Right renal pelvis (tissue), 4 donors: ENCODE results near the gene CEP41. TPM values are rescaled to one million over a fixed set of nuclear protein-coding genes. Genes with fewer than 3 reads are reported as not detected.

Source experiments
- DNase-seq, 4 donors: peaks; one replicate each; pipeline ENCODE4 v3.0.0-alpha.2; 2013; ENCODE audit warnings: low read depth in 4 of 4, low spot score in 3 of 4, missing footprints in 1 of 4
- polyA plus RNA-seq, 4 donors: library from polyadenylated mRNA; unstranded; fragments of 120-200 nt; gene quantifications; one replicate each; pipeline ENCODE4 v1.2.1, GENCODE V29; 2013; ENCODE audit not compliant: insufficient read length in 4 of 4

Gene CEP41, protein sequence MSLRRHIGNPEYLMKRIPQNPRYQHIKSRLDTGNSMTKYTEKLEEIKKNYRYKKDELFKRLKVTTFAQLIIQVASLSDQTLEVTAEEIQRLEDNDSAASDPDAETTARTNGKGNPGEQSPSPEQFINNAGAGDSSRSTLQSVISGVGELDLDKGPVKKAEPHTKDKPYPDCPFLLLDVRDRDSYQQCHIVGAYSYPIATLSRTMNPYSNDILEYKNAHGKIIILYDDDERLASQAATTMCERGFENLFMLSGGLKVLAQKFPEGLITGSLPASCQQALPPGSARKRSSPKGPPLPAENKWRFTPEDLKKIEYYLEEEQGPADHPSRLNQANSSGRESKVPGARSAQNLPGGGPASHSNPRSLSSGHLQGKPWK
- polyA plus RNA-seq: 10 to 100 TPM; 26.0 to 31.2 (median 28.4) TPM

- peak; percentile 97 to 99 (median 98) for DNase-seq
These were observed at the start of gene CEP41 for GRCh38 chr7:130440527-130441365. Gene CEP41, minus strand, starts transcription at chr7:130441016. Its CDS starts 50 bp downstream, at chr7:130440966.

- DNase-seq: no peak
These were observed 49.5 kb upstream of the CEP41 start for GRCh38 chr7:130490311-130490791.

DNA sequence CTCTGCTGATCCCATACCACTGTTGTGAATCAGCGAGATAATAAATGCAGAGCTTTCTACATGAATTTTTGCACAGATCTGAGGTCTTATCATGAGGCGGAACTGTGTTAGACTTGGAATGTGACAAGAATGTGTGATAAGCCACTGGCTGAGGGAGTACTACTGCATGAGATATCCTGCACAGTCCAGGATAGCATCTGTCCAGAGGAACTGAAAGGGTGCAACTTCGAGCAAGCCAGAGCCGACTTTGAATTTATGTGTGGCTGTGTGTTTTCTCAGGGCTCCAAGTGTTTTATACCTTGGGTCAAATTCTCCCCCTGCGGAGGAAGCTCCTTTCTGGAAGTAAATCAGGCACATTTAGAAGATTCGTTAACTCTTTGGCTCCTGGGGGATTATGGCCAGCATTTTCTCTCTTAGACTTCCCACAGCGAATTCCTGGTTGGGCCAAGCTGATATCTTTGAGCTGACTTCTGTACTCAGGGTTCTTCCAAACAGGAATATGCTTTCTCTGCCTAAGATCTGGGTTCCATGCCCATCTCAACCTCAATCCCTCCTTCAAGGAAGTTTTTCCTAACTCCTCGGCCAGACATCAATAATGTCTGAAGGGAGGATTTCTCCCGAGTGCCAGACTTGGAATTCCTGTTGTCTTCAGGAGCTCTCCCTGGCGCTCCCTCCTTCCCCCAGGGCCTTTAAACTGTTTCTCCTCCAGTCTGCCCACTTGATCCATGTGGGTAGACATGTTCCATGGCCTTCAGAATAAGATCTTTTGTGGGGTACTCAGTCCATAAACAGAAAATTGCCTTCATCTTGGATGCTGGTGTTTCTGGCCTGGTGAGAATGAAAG, 48.5 kb upstream of the CEP41 start:
- no peak for DNase-seq

- DNase-seq: no peak
These were observed 47.8 kb upstream of the CEP41 start for GRCh38 chr7:130488392-130489139.

DNA sequence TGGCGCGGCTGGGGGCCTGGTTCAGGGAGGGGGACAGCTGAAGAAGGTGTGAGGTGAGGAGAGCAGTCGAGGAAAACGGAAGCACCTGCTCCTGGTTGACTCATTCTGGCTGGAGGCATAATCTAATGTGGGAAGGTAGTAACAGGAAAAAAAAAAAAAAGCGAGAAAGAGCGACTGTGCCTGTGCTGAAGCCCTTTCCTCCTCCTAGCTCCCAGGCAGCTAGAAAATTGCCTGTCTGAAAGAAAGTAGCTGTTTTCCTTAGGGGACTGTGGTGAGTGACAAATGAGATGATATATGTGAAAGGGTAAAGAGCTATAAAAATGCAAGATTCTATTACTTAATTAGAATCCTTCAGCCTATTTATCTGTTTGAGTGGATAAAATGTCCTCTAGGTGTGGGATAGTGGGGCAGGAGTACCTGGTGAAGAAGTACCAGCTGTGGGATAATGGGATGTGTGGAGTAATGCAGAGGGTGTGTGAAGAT, 46.2 kb upstream of the CEP41 start:
- no peak for DNase-seq

GRCh38 chr7:130486114-130486953, 45.5 kb upstream of the CEP41 start:
- DNase-seq: no peak

GRCh38 chr7:130485734-130486113, 44.9 kb upstream of the CEP41 start:
- DNase-seq: no peak

GRCh38 chr7:130483031-130483430, 42.2 kb upstream of the CEP41 start:
- DNase-seq: no peak

DNA sequence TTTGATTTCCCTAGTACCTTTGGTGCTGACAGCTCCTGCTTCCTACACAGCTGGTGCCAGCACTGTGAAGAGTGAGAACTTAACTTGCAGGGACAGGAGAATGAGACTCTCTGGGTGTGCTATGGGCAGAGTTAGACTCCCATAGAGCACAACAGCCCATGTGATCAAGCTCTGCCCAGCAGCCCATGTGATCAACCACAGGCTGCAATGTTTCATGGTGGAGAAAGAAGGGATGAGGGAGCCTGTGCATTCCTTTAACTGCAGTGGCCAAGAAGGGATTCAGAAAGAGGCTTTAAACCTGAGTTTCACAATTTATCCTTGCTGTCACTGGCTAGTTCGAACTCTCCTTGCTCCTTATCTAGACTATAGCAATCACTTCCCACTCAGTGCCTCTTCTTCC, 41.1 kb upstream of the CEP41 start:
- no peak for DNase-seq

- no peak for DNase-seq
These were observed 39.0 kb upstream of the CEP41 start for GRCh38 chr7:130479716-130480400.

DNA sequence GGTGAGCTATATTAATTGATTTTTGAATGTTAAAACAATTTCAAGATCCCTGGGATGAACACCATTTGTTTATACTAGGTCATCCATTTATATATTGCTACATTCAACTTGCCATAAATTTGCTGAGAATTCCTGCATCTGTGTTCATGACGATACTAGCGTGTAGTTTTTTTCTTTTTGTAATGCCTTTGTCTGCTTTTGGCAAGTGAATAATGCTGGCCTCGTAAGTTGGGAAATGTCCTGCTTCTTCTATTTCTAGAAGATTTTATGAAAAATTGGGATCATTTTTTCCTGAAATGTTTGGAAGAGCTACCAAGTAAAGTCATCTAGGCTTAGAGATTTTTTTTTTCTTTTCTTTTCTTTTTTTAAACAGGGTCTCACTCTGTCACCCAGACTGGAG, 38.2 kb upstream of the CEP41 start:
- DNase-seq: no peak

- DNase-seq: no peak
These were observed 35.7 kb upstream of the CEP41 start for GRCh38 chr7:130476297-130477150.

- DNase-seq: no peak
These were observed 35.0 kb upstream of the CEP41 start for GRCh38 chr7:130475776-130476175.

- DNase-seq: no peak
These were observed 33.1 kb upstream of the CEP41 start for GRCh38 chr7:130473876-130474275.

DNA sequence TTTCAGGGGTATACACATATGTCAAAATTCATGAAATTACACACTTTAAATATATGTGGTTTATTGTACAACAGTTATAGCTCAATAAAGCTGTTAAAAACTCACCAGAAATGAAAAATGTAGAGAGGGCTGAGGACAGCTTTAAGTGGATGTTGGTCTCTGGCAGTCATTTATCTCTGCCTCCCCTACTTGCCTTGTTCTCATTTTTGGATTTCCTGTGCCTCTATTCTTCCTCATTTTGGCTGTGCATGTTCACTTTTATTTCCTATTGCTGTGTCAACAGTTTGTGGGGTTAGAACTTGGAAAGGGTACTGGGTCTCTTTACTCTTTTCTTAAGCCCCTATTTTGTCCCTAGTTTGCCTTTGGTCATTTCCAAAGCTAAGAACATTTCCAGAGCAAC, 32.5 kb upstream of the CEP41 start:
- DNase-seq: no peak

DNA sequence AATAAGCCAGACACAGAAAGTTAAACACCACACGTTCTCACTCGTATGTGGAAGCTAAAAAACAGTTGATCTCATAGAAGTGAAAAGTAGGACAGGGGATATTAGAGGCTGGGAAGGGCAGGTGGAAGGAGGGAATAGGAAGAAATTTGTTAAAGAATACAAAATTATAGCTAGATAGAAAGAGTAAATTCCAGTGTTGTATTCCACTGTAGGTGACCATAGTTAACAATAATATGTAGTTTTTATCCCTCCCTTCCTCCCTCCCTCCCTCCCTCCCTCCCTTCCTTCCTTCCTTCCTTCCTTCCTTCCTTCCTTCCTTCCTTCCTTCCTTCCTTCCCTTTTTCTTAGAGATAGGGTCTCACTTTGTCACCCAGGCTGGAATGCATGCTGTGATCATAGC, 31.2 kb upstream of the CEP41 start:
- no peak for DNase-seq

DNA sequence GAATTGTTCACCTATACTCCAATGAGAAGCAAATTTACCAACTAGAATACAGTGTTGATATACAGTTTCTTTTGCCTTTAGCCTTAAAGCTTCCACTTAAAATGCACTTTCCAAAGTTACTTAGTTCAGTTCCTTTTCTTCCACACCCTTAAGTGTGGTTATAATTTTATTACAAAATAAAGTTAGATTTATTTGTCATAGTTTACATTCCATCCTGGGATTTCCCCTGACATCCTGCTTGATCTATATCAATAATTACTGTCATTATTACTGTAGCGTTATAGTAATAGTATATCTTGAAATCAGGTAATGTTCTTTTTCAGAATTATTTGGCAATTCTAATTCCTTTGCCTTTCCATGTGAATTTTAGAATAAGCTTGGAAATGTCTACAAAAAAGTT, 27.8 kb upstream of the CEP41 start:
- DNase-seq: no peak
